ENCODE measurements around the gene FOXO3. TPM values are rescaled to one million over a fixed set of nuclear protein-coding genes. Genes with fewer than 3 reads are reported as not detected.

The FOXO3 gene
- polyA plus RNA-seq, 1 donor (not counting 4 experiments of a cell fraction or from before 2014, with no cell fraction given) = 17.6 TPM

DNA sequence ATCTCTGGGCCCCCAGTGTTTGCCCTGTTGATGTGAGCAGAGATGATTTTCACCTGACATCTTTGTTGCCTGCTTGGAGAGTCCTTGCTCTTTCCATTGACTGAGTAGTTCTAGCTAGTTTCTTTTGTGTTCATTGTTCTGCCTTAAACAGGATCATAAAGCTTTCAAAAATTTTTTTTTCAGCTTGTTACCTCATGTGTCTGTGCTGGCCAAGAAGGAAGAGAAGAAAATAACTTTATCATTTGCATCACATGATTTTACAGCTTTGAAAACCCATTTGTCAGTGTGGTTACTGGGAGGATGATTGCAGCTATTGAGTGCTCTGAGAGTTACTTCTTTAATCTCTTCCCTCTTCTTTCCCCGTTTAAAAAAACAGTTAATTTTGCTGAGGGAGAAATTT lies 16.0 kb downstream of the FOXO3 start:
- Histone ChIP-seq H3K4me2 (ENCODE audit: control insufficient read depth, extremely low read depth, insufficient read depth, low read depth, low read length) (no peak overlapping the region), H3K27ac (ENCODE audit: control insufficient read depth, insufficient read depth, low read length) (no peak overlapping the region), H3K4me3 (ENCODE audit: control insufficient read depth in 2 of 3, extremely low read depth in 1 of 3, insufficient read depth in 2 of 3, low read depth in 1 of 3, low read length in 3 of 3) (no peak overlapping the region), H3K27me3 (ENCODE audit: control insufficient read depth, extremely low read depth, insufficient read depth, low read length) (no peaks in the 10 kb centered on the region), H3K4me1 (ENCODE audit: control insufficient read depth, extremely low read depth, insufficient read depth, low read length) (peaks cover 33% of the 10 kb centered on the region), H4K20me1 (ENCODE audit: control insufficient read depth, extremely low read depth, insufficient read depth, low read length) (peaks cover 17% of the 10 kb centered on the region), H3K9me3 (ENCODE audit: control insufficient read depth, low read depth, low read length) (no peaks in the 10 kb centered on the region), H3K36me3 (ENCODE audit: control insufficient read depth in 2 of 2, extremely low read depth in 1 of 2, insufficient read depth in 2 of 2, low read length in 2 of 2) (peaks cover 7 to 13% of the 10 kb centered on the region in 2 experiments), H3K9me1 (ENCODE audit: control insufficient read depth, extremely low read depth, insufficient read depth, low read length) (no peaks in the 10 kb centered on the region), H2AFZ (ENCODE audit: control insufficient read depth, low read length) (no peak overlapping the region), H3K9ac (ENCODE audit: control insufficient read depth, extremely low read depth, insufficient read depth, low read length) (no peak overlapping the region), H3K79me2 (ENCODE audit: control insufficient read depth, insufficient read depth, low read length) (peaks cover 79% of the 10 kb centered on the region)
- DNase-seq (ENCODE audit: low read depth, low spot score) = no peak
- no peak for TF ChIP-seq EZH2 (IDR thresholded peaks at IDR 0.05; ENCODE audit: low read length)
- TF ChIP-seq, protein P1, sequence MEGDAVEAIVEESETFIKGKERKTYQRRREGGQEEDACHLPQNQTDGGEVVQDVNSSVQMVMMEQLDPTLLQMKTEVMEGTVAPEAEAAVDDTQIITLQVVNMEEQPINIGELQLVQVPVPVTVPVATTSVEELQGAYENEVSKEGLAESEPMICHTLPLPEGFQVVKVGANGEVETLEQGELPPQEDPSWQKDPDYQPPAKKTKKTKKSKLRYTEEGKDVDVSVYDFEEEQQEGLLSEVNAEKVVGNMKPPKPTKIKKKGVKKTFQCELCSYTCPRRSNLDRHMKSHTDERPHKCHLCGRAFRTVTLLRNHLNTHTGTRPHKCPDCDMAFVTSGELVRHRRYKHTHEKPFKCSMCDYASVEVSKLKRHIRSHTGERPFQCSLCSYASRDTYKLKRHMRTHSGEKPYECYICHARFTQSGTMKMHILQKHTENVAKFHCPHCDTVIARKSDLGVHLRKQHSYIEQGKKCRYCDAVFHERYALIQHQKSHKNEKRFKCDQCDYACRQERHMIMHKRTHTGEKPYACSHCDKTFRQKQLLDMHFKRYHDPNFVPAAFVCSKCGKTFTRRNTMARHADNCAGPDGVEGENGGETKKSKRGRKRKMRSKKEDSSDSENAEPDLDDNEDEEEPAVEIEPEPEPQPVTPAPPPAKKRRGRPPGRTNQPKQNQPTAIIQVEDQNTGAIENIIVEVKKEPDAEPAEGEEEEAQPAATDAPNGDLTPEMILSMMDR (optimal IDR thresholded peaks at IDR 0.05 in 1 of 3, IDR thresholded peaks at IDR 0.05 in 1 of 3, conservative IDR thresholded peaks at IDR 0.05 in 1 of 3; ENCODE audit: extremely low read depth in 1 of 3, insufficient read depth in 2 of 3, low read length in 3 of 3) = no peak
- FAIRE-seq = no peak
- dilution Hi-C loops (cut with MboI; ENCODE audit: extremely low pct_ligation_motif_present, low sequenced_read_pairs) = no loop called here

DNA sequence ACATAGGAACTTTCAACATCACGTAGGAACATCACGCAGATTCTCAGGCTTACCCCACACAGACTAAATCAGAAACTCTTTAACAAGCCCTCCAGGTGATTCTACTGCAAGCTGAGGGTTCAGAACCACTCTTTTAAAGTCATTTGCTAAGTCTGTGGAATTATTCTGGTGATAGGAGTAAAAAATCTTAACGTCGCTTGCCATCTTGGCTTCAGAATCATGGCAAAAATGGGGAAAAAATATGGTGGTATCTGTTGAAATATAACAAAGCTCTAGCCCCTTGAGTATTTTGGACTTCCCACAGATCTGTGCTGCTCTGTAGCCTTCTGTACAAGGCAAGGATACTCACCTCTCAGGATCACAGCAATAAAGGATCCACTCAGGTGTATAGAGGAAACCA lies 17.4 kb downstream of the FOXO3 start:
- Histone ChIP-seq H3K4me3 (ENCODE audit: control insufficient read depth in 2 of 3, extremely low read depth in 1 of 3, insufficient read depth in 2 of 3, low read depth in 1 of 3, low read length in 3 of 3) (no peak overlapping the region), H3K9ac (ENCODE audit: control insufficient read depth, extremely low read depth, insufficient read depth, low read length) (no peak overlapping the region), H4K20me1 (ENCODE audit: control insufficient read depth, extremely low read depth, insufficient read depth, low read length) (peaks cover 17% of the 10 kb centered on the region), H3K9me3 (ENCODE audit: control insufficient read depth, low read depth, low read length) (no peaks in the 10 kb centered on the region), H3K4me2 (ENCODE audit: control insufficient read depth, extremely low read depth, insufficient read depth, low read depth, low read length) (peak overlapping the region; percentile 12), H3K36me3 (ENCODE audit: control insufficient read depth in 2 of 2, extremely low read depth in 1 of 2, insufficient read depth in 2 of 2, low read length in 2 of 2) (peaks cover 5 to 13% of the 10 kb centered on the region in 2 experiments), H3K9me1 (ENCODE audit: control insufficient read depth, extremely low read depth, insufficient read depth, low read length) (peaks cover 2% of the 10 kb centered on the region), H2AFZ (ENCODE audit: control insufficient read depth, low read length) (no peak overlapping the region), H3K27ac (ENCODE audit: control insufficient read depth, insufficient read depth, low read length) (no peak overlapping the region), H3K27me3 (ENCODE audit: control insufficient read depth, extremely low read depth, insufficient read depth, low read length) (no peaks in the 10 kb centered on the region), H3K4me1 (ENCODE audit: control insufficient read depth, extremely low read depth, insufficient read depth, low read length) (peaks cover 40% of the 10 kb centered on the region), H3K79me2 (ENCODE audit: control insufficient read depth, insufficient read depth, low read length) (peaks cover 83% of the 10 kb centered on the region)
- dilution Hi-C loops (cut with MboI; ENCODE audit: extremely low pct_ligation_motif_present, low sequenced_read_pairs) = no loop called here
- no peak for TF ChIP-seq EZH2 (IDR thresholded peaks at IDR 0.05; ENCODE audit: low read length)
- TF ChIP-seq, protein P1 (optimal IDR thresholded peaks at IDR 0.05 in 1 of 3, IDR thresholded peaks at IDR 0.05 in 1 of 3, conservative IDR thresholded peaks at IDR 0.05 in 1 of 3; ENCODE audit: extremely low read depth in 1 of 3, insufficient read depth in 2 of 3, low read length in 3 of 3) = no peak
- DNase-seq (ENCODE audit: low read depth, low spot score) = no peak
- no peak for FAIRE-seq
